ENCODE data around the gene COL5A1.

COL5A1 gene

GRCh38 chr9:134623258-134624066 lies 18.1 kb upstream of the COL5A1 start:
- H3K27ac ChIP-seq (ENCODE audit: insufficient read depth in 1 of 2, low read depth in 1 of 2, low read length in 2 of 2, poor library complexity in 1 of 2, severe bottlenecking in 2 of 2) = no peak overlapping the region
- no peak for DNase-seq
- 95% methylated on average over 29 of the region's 29 CpGs for WGBS (ENCODE audit: insufficient coverage)
- no peaks in the 10 kb centered on the region for H3K36me3 ChIP-seq (ENCODE audit: control insufficient read depth in 4 of 4, insufficient read depth in 4 of 4, low read length in 3 of 4)
- POLR2A ChIA-PET = no interaction called here
- H3K4me1 ChIP-seq (ENCODE audit: control extremely low read depth in 1 of 4, control insufficient read depth in 4 of 4, insufficient read depth in 4 of 4, low read length in 3 of 4) = no peaks in the 10 kb centered on the region
- H3K9me3 ChIP-seq (ENCODE audit: control extremely low read depth in 1 of 5, control insufficient read depth in 4 of 5, insufficient read depth in 2 of 5, low read depth in 1 of 5, low read length in 4 of 5) = no peaks in the 10 kb centered on the region
- H3K4me3 ChIP-seq (ENCODE audit: control insufficient read depth in 1 of 7, extremely low read depth in 1 of 7, insufficient read depth in 4 of 7, low read depth in 2 of 7, low read length in 6 of 7) = no peak overlapping the region
- CTCF ChIA-PET = no interaction called here
- peaks cover 0 to 3% (median 0%) of the 10 kb centered on the region in 5 experiments for H3K27me3 ChIP-seq (replicated peaks in 2 of 5; ENCODE audit: control insufficient read depth in 4 of 5, insufficient read depth in 5 of 5, low read length in 4 of 5)

GRCh38 chr9:134624137-134624591 lies 17.4 kb upstream of the COL5A1 start:
- no peak for DNase-seq
- POLR2A ChIA-PET = no interaction called here
- WGBS (ENCODE audit: insufficient coverage) = 99% methylated on average over 11 of the region's 14 CpGs

GRCh38 chr9:134624621-134625181 lies 16.9 kb upstream of the COL5A1 start:
- POLR2A ChIA-PET = no interaction called here
- no peaks in the 10 kb centered on the region for H3K9me3 ChIP-seq (ENCODE audit: control extremely low read depth in 1 of 5, control insufficient read depth in 4 of 5, insufficient read depth in 2 of 5, low read depth in 1 of 5, low read length in 4 of 5)
- WGBS (ENCODE audit: insufficient coverage) = 98% methylated on average over 5 of the region's 7 CpGs
- no peak overlapping the region for H3K27ac ChIP-seq (ENCODE audit: insufficient read depth in 1 of 2, low read depth in 1 of 2, low read length in 2 of 2, poor library complexity in 1 of 2, severe bottlenecking in 2 of 2)
- H3K36me3 ChIP-seq (ENCODE audit: control insufficient read depth in 4 of 4, insufficient read depth in 4 of 4, low read length in 3 of 4) = no peaks in the 10 kb centered on the region
- H3K27me3 ChIP-seq (replicated peaks in 2 of 5; ENCODE audit: control insufficient read depth in 4 of 5, insufficient read depth in 5 of 5, low read length in 4 of 5) = peaks cover 0 to 3% (median 0%) of the 10 kb centered on the region in 5 experiments
- CTCF ChIA-PET = no interaction called here
- H3K4me3 ChIP-seq (ENCODE audit: control insufficient read depth in 1 of 7, extremely low read depth in 1 of 7, insufficient read depth in 4 of 7, low read depth in 2 of 7, low read length in 6 of 7) = no peak overlapping the region
- no peak for DNase-seq
- no peaks in the 10 kb centered on the region for H3K4me1 ChIP-seq (ENCODE audit: control extremely low read depth in 1 of 4, control insufficient read depth in 4 of 4, insufficient read depth in 4 of 4, low read length in 3 of 4)

More at GRCh38 chr9:134624137-134624591, 17.4 kb upstream of the COL5A1 start:
- Histone ChIP-seq H3K36me3 (ENCODE audit: control insufficient read depth in 4 of 4, insufficient read depth in 4 of 4, low read length in 3 of 4) (no peaks in the 10 kb centered on the region), H3K27ac (ENCODE audit: insufficient read depth in 1 of 2, low read depth in 1 of 2, low read length in 2 of 2, poor library complexity in 1 of 2, severe bottlenecking in 2 of 2) (no peak overlapping the region), H3K4me1 (ENCODE audit: control extremely low read depth in 1 of 4, control insufficient read depth in 4 of 4, insufficient read depth in 4 of 4, low read length in 3 of 4) (no peaks in the 10 kb centered on the region), H3K9me3 (ENCODE audit: control extremely low read depth in 1 of 5, control insufficient read depth in 4 of 5, insufficient read depth in 2 of 5, low read depth in 1 of 5, low read length in 4 of 5) (no peaks in the 10 kb centered on the region), H3K27me3 (replicated peaks in 2 of 5; ENCODE audit: control insufficient read depth in 4 of 5, insufficient read depth in 5 of 5, low read length in 4 of 5) (peaks cover 0 to 3% (median 0%) of the 10 kb centered on the region in 5 experiments), H3K4me3 (ENCODE audit: control insufficient read depth in 1 of 7, extremely low read depth in 1 of 7, insufficient read depth in 4 of 7, low read depth in 2 of 7, low read length in 6 of 7) (no peak overlapping the region)
- CTCF ChIA-PET = no interaction called here

GRCh38 chr9:134625361-134626068 lies 16.1 kb upstream of the COL5A1 start:
- ChIA-PET CTCF (no interaction called here), POLR2A (no interaction called here)
- no peaks in the 10 kb centered on the region for H3K36me3 ChIP-seq (ENCODE audit: control insufficient read depth in 4 of 4, insufficient read depth in 4 of 4, low read length in 3 of 4)
- no peak overlapping the region for H3K27ac ChIP-seq (ENCODE audit: insufficient read depth in 1 of 2, low read depth in 1 of 2, low read length in 2 of 2, poor library complexity in 1 of 2, severe bottlenecking in 2 of 2)
- peaks cover 0 to 3% (median 0%) of the 10 kb centered on the region in 5 experiments for H3K27me3 ChIP-seq (replicated peaks in 2 of 5; ENCODE audit: control insufficient read depth in 4 of 5, insufficient read depth in 5 of 5, low read length in 4 of 5)
- no peaks in the 10 kb centered on the region for H3K4me1 ChIP-seq (ENCODE audit: control extremely low read depth in 1 of 4, control insufficient read depth in 4 of 4, insufficient read depth in 4 of 4, low read length in 3 of 4)
- 86% methylated on average over 18 of the region's 22 CpGs for WGBS (ENCODE audit: insufficient coverage)
- no peaks in the 10 kb centered on the region for H3K9me3 ChIP-seq (ENCODE audit: control extremely low read depth in 1 of 5, control insufficient read depth in 4 of 5, insufficient read depth in 2 of 5, low read depth in 1 of 5, low read length in 4 of 5)
- peak in 2 of 3 donors; percentile 8 to 36 for DNase-seq
- H3K4me3 ChIP-seq (ENCODE audit: control insufficient read depth in 1 of 7, extremely low read depth in 1 of 7, insufficient read depth in 4 of 7, low read depth in 2 of 7, low read length in 6 of 7) = no peak overlapping the region

- DNase-seq = no peak
- peaks cover 0 to 3% (median 0%) of the 10 kb centered on the region in 5 experiments for H3K27me3 ChIP-seq (replicated peaks in 2 of 5; ENCODE audit: control insufficient read depth in 4 of 5, insufficient read depth in 5 of 5, low read length in 4 of 5)
- no peak overlapping the region for H3K27ac ChIP-seq (ENCODE audit: insufficient read depth in 1 of 2, low read depth in 1 of 2, low read length in 2 of 2, poor library complexity in 1 of 2, severe bottlenecking in 2 of 2)
- no peaks in the 10 kb centered on the region for H3K9me3 ChIP-seq (ENCODE audit: control extremely low read depth in 1 of 5, control insufficient read depth in 4 of 5, insufficient read depth in 2 of 5, low read depth in 1 of 5, low read length in 4 of 5)
- H3K36me3 ChIP-seq (ENCODE audit: control insufficient read depth in 4 of 4, insufficient read depth in 4 of 4, low read length in 3 of 4) = no peaks in the 10 kb centered on the region
- POLR2A ChIA-PET = no interaction called here
- H3K4me1 ChIP-seq (ENCODE audit: control extremely low read depth in 1 of 4, control insufficient read depth in 4 of 4, insufficient read depth in 4 of 4, low read length in 3 of 4) = no peaks in the 10 kb centered on the region
- WGBS (ENCODE audit: insufficient coverage) = 94% methylated on average over 6 of the region's 7 CpGs
- CTCF ChIA-PET = no interaction called here
- H3K4me3 ChIP-seq (ENCODE audit: control insufficient read depth in 1 of 7, extremely low read depth in 1 of 7, insufficient read depth in 4 of 7, low read depth in 2 of 7, low read length in 6 of 7) = no peak overlapping the region
These were observed 15.6 kb upstream of the COL5A1 start for GRCh38 chr9:134626069-134626423.

GRCh38 chr9:134626571-134627416 lies 14.8 kb upstream of the COL5A1 start:
- peaks cover 0 to 3% (median 0%) of the 10 kb centered on the region in 5 experiments for H3K27me3 ChIP-seq (replicated peaks in 2 of 5; ENCODE audit: control insufficient read depth in 4 of 5, insufficient read depth in 5 of 5, low read length in 4 of 5)
- H3K4me3 ChIP-seq (ENCODE audit: control insufficient read depth in 1 of 7, extremely low read depth in 1 of 7, insufficient read depth in 4 of 7, low read depth in 2 of 7, low read length in 6 of 7) = no peak overlapping the region
- H3K36me3 ChIP-seq (ENCODE audit: control insufficient read depth in 4 of 4, insufficient read depth in 4 of 4, low read length in 3 of 4) = no peaks in the 10 kb centered on the region
- 94% methylated on average over 15 of the region's 19 CpGs for WGBS (ENCODE audit: insufficient coverage)
- no peaks in the 10 kb centered on the region for H3K4me1 ChIP-seq (ENCODE audit: control extremely low read depth in 1 of 4, control insufficient read depth in 4 of 4, insufficient read depth in 4 of 4, low read length in 3 of 4)
- CTCF ChIA-PET = interaction anchor here (0.6 to 1.0 kb wide), 4 partner anchors 13 to 276 kb away, joined by 3 read pairs; partner anchors contain the start of gene COL5A1
- no peak for DNase-seq
- no peaks in the 10 kb centered on the region for H3K9me3 ChIP-seq (ENCODE audit: control extremely low read depth in 1 of 5, control insufficient read depth in 4 of 5, insufficient read depth in 2 of 5, low read depth in 1 of 5, low read length in 4 of 5)
- no peak overlapping the region for H3K27ac ChIP-seq (ENCODE audit: insufficient read depth in 1 of 2, low read depth in 1 of 2, low read length in 2 of 2, poor library complexity in 1 of 2, severe bottlenecking in 2 of 2)
- POLR2A ChIA-PET = no interaction called here

Data from common myeloid progenitor, CD34-positive (primary cell).